Esophagus squamous epithelium (tissue), 5 donors: Measurements from ENCODE around the gene CEPT1. TPM values are rescaled to one million over a fixed set of nuclear protein-coding genes. Genes with fewer than 3 reads are reported as not detected.
A peak's percentile ranks its signal among the peaks of the same experiment; 100 is the strongest.

ENCODE experiments used
- DNase-seq: peaks from one replicate; lab custom pipeline; 2025; lab: John Stamatoyannopoulos, UW
- H3K27ac ChIP-seq, 4 donors: fragments of 200-600 bp; sonication (generic); one replicate each; pipeline ENCODE4 v1.5.1; 2016 to 2019; ENCODE audit warnings: mild to moderate bottlenecking in 1 of 4
- H3K27me3 ChIP-seq, 4 donors: fragments of 200-600 bp; sonication (generic); 1 replicate in 3 of 4; 2 replicates in 1 of 4; pipeline versions ENCODE4 v1.5.1 to v1.6.0; 2017 to 2021; ENCODE audit warnings: antibody characterized with exemption in 1 of 4
- H3K36me3 ChIP-seq, 3 donors: fragments of 200-600 bp; sonication (generic); one replicate each; pipeline ENCODE4 v1.5.1; 2016 to 2019
- H3K4me1 ChIP-seq, 3 donors: fragments of 200-600 bp; sonication (generic); one replicate each; pipeline ENCODE4 v1.5.1; 2017 to 2019
- H3K4me3 ChIP-seq, 4 donors: fragments of 200-600 bp; sonication (generic); 1 replicate in 3 of 4; 2 replicates in 1 of 4; pipeline ENCODE4 v1.5.1; 2016 to 2019; ENCODE audit warnings: mild to moderate bottlenecking in 2 of 4, moderate library complexity in 1 of 4
- H3K9me3 ChIP-seq, 3 donors: fragments of 200-600 bp; sonication (generic); one replicate each; pipeline ENCODE4 v1.5.1; 2016 to 2019
- CTCF ChIP-seq, 6 experiments: fragments of 450-650 bp in 4 of 6; fragments of 200-600 bp in 2 of 6; sonication (generic) in 2 of 6; IDR thresholded peaks; one replicate each; pipeline ENCODE4 v1.5.1; 2016 to 2019; ENCODE audit warnings: antibody characterized with exemption in 6 of 6, mild to moderate bottlenecking in 4 of 6, moderate library complexity in 4 of 6
- POLR2A ChIP-seq, 4 donors: fragments of 450-650 bp; IDR thresholded peaks; one replicate each; pipeline ENCODE4 v1.6.1; 2017; ENCODE audit warnings: antibody characterized with exemption in 4 of 4, mild to moderate bottlenecking in 4 of 4, moderate library complexity in 3 of 4
- WGBS, 2 donors: methylation state at CpG; one replicate each; pipeline ENCODE4 v1.1.5; 2018; 5-methylcytosine and 5-hydroxymethylcytosine counted together
- intact Hi-C: fragments of 100-400 bp; cut with DNase I; formaldehyde crosslinking; loops from one replicate; pipeline ENCODE4 v1.15.0; 2022
- total RNA-seq, 4 donors: library from RNA; depleted of rRNA; stranded (reverse); fragments of >200 nt; gene quantifications; one replicate each; pipeline ENCODE4 v1.1.0, GENCODE V29; 2016
- donor health status: DM: yes; HTN: yes; CAD: no.

The CEPT1 gene
- total RNA-seq, 4 donors from 2014 or later: 21.4 to 32.4 (median 26.8) TPM

GRCh38 chr1:111200802-111201161 lies 60.8 kb downstream of the CEPT1 start:
- peak overlapping the region; percentile 93 to 99 (median 94) for H3K27ac ChIP-seq
- peaks cover 0 to 12% (median 0%) of the 10 kb centered on the region in 4 donors for H3K27me3 ChIP-seq
- 64 to 68% methylated on average over 3 of the region's 3 CpGs for WGBS, 2 donors
- intact Hi-C loops: no loop called here
- H3K36me3 ChIP-seq: peaks cover 4 to 39% (median 13%) of the 10 kb centered on the region in 3 donors
- H3K4me1 ChIP-seq: peaks cover 34 to 99% (median 42%) of the 10 kb centered on the region in 3 donors
- DNase-seq: no peak
- H3K9me3 ChIP-seq: no peaks in the 10 kb centered on the region
- H3K4me3 ChIP-seq: peak overlapping the region in 3 of 4 donors; percentile 35 to 88 (median 58)
- TF ChIP-seq CTCF (IDR thresholded peaks at IDR 0.05) (no peak), POLR2A (IDR thresholded peaks at IDR 0.05) (no peak)

GRCh38 chr1:111201275-111202090 lies 61.5 kb downstream of the CEPT1 start:
- peak overlapping the region; percentile 93 to 99 (median 94) for H3K27ac ChIP-seq
- peaks cover 0 to 12% (median 0%) of the 10 kb centered on the region in 4 donors for H3K27me3 ChIP-seq
- peak overlapping the region in 2 of 4 donors; percentile 58 to 88 for H3K4me3 ChIP-seq
- TF ChIP-seq POLR2A (IDR thresholded peaks at IDR 0.05) (no peak), CTCF (IDR thresholded peaks at IDR 0.05) (no peak)
- no peak for DNase-seq
- intact Hi-C loops: no loop called here
- H3K36me3 ChIP-seq: peaks cover 0 to 32% (median 9%) of the 10 kb centered on the region in 3 donors
- H3K4me1 ChIP-seq: peaks cover 34 to 92% (median 42%) of the 10 kb centered on the region in 3 donors
- no peaks in the 10 kb centered on the region for H3K9me3 ChIP-seq
- WGBS, 2 donors: 43 to 64% methylated on average over 5 of the region's 5 CpGs

GRCh38 chr1:111202366-111202706 lies 62.3 kb downstream of the CEPT1 start:
- peak overlapping the region in 3 of 4 donors; percentile 67 to 88 (median 88) for H3K4me3 ChIP-seq
- WGBS, 2 donors: 76 to 85% methylated on average over 1 of the region's 1 CpG
- peaks cover 0 to 23% (median 2%) of the 10 kb centered on the region in 3 donors for H3K36me3 ChIP-seq
- H3K4me1 ChIP-seq: peaks cover 34 to 83% (median 42%) of the 10 kb centered on the region in 3 donors
- no peak for DNase-seq
- intact Hi-C loops: no loop called here
- H3K9me3 ChIP-seq: no peaks in the 10 kb centered on the region
- TF ChIP-seq CTCF (IDR thresholded peaks at IDR 0.05): no peak
- no peak for TF ChIP-seq POLR2A (IDR thresholded peaks at IDR 0.05)
- H3K27me3 ChIP-seq: peaks cover 0 to 12% (median 0%) of the 10 kb centered on the region in 4 donors
- H3K27ac ChIP-seq: peak overlapping the region; percentile 93 to 99 (median 94)

GRCh38 chr1:111202707-111203623 lies 62.9 kb downstream of the CEPT1 start:
- intact Hi-C loops: no loop called here
- peak overlapping the region; percentile 67 to 89 (median 88) for H3K4me3 ChIP-seq
- no peak for TF ChIP-seq CTCF (IDR thresholded peaks at IDR 0.05)
- TF ChIP-seq POLR2A (IDR thresholded peaks at IDR 0.05): no peak
- H3K4me1 ChIP-seq: peaks cover 34 to 77% (median 42%) of the 10 kb centered on the region in 3 donors
- 36 to 52% methylated on average over 3 to 4 of the region's 4 CpGs for WGBS, 2 donors
- DNase-seq: no peak
- H3K9me3 ChIP-seq: no peaks in the 10 kb centered on the region
- H3K36me3 ChIP-seq: peaks cover 0 to 17% (median 0%) of the 10 kb centered on the region in 3 donors
- peaks cover 0 to 12% (median 0%) of the 10 kb centered on the region in 4 donors for H3K27me3 ChIP-seq
- H3K27ac ChIP-seq: peak overlapping the region; percentile 93 to 99 (median 94)
